ENCODE data around the gene ATP2A3. TPM values are rescaled to one million over a fixed set of nuclear protein-coding genes. Genes with fewer than 3 reads are reported as not detected.
A peak's percentile ranks its signal among the peaks of the same experiment; 100 is the strongest.

The ATP2A3 gene
- total RNA-seq, 3 donors from 2014 or later, result 2.6 to 15.1 (median 9.8) TPM

DNA sequence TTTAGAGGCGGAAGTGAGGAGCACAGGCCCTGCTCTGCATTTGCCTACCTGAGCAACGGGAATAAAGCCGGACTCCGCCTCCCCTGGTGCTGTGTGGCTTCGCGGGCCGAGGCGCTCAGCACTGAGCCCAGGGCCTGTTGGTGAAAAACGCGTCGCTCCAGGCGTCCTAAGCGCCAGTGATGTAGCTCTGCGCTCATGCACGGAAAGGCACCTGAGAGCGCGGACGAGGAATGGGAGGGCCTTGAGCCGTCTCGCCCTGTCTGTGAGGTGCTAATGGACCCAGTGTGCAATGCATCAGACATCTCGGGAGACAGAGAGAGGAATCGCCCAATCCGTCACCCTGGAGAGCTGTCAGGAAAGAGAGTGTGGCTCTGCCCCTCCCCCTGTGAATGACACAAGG, 17.2 kb upstream of the ATP2A3 start:
- Histone ChIP-seq H3K36me3 (no peaks in the 10 kb centered on the region), H3K27me3 (no peaks in the 10 kb centered on the region), H3K4me3 (no peak overlapping the region), H3K9me3 (peaks cover 8 to 10% of the 10 kb centered on the region in 2 donors), H3K4me1 (no peaks in the 10 kb centered on the region), H3K27ac (no peak overlapping the region)
- no peak for TF ChIP-seq POLR2A (IDR thresholded peaks at IDR 0.05)
- TF ChIP-seq, protein P1, sequence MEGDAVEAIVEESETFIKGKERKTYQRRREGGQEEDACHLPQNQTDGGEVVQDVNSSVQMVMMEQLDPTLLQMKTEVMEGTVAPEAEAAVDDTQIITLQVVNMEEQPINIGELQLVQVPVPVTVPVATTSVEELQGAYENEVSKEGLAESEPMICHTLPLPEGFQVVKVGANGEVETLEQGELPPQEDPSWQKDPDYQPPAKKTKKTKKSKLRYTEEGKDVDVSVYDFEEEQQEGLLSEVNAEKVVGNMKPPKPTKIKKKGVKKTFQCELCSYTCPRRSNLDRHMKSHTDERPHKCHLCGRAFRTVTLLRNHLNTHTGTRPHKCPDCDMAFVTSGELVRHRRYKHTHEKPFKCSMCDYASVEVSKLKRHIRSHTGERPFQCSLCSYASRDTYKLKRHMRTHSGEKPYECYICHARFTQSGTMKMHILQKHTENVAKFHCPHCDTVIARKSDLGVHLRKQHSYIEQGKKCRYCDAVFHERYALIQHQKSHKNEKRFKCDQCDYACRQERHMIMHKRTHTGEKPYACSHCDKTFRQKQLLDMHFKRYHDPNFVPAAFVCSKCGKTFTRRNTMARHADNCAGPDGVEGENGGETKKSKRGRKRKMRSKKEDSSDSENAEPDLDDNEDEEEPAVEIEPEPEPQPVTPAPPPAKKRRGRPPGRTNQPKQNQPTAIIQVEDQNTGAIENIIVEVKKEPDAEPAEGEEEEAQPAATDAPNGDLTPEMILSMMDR (IDR thresholded peaks at IDR 0.05), result no peak
- TF ChIP-seq POLR2AphosphoS5 (IDR thresholded peaks at IDR 0.05), result no peak
- no peak for DNase-seq (ENCODE audit: low spot score in 2 of 2)
- intact Hi-C loops (cut with DNase I; ENCODE audit: low total_unique reads), result no loop called here

DNA sequence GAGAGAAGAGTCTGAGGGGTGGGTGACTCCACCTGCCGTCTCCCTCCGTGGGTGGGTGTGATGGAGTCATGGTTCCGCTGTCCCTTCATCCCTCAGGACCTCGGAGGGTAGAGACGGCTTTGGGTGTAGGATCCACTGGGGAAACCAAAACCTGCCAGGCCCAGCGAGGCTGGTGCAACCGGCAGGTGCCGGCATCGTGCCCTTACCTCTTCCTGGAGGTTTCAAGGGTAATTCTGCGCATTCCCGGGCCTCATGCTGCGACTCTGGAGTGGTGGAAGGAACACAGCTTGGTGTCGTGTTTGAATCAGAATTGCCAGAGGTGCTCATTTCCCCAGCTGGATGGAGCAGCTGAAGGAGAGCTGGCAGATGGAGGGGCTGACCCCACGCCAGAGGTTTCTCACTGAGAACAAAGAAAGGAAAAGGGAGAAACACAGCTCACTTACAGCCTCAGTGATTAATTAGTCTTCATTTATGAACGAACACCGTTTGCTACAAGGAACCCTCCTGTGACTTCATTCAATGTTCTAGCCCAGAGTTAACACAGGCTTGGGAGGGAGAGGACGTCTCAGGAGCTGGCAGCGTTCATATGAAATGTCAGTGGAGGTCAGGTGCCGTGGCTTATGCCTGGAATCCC, 16.3 kb upstream of the ATP2A3 start:
- no peak overlapping the region for H3K4me3 ChIP-seq
- no peak overlapping the region for H3K27ac ChIP-seq
- TF ChIP-seq POLR2A (IDR thresholded peaks at IDR 0.05) (no peak), POLR2AphosphoS5 (IDR thresholded peaks at IDR 0.05) (no peak)
- TF ChIP-seq, protein P1 (IDR thresholded peaks at IDR 0.05), result no peak
- peaks cover 9 to 10% of the 10 kb centered on the region in 2 donors for H3K9me3 ChIP-seq
- no peak for DNase-seq (ENCODE audit: low spot score in 2 of 2)
- intact Hi-C loops (cut with DNase I; ENCODE audit: low total_unique reads), result no loop called here
- H3K36me3 ChIP-seq, result no peaks in the 10 kb centered on the region
- H3K4me1 ChIP-seq, result no peaks in the 10 kb centered on the region
- no peaks in the 10 kb centered on the region for H3K27me3 ChIP-seq

- Histone ChIP-seq H3K27ac (peak overlapping the region; percentile 11 to 18), H3K4me1 (no peaks in the 10 kb centered on the region), H3K4me3 (no peak overlapping the region), H3K27me3 (no peaks in the 10 kb centered on the region), H3K36me3 (no peaks in the 10 kb centered on the region), H3K9me3 (peaks cover 18 to 20% of the 10 kb centered on the region in 2 donors)
- intact Hi-C loops (cut with DNase I; ENCODE audit: low total_unique reads), result no loop called here
- TF ChIP-seq, protein P1 (IDR thresholded peaks at IDR 0.05), result no peak
- TF ChIP-seq POLR2A (IDR thresholded peaks at IDR 0.05), result no peak
- no peak for TF ChIP-seq POLR2AphosphoS5 (IDR thresholded peaks at IDR 0.05)
- DNase-seq (ENCODE audit: low spot score in 2 of 2), result no peak
Observed at GRCh38 chr17:3979290-3979611, 15.0 kb upstream of the ATP2A3 start.

GRCh38 chr17:3978421-3979289, 14.4 kb upstream of the ATP2A3 start:
- intact Hi-C loops (cut with DNase I; ENCODE audit: low total_unique reads), result no loop called here
- Histone ChIP-seq H3K9me3 (peaks cover 18 to 20% of the 10 kb centered on the region in 2 donors), H3K27me3 (no peaks in the 10 kb centered on the region), H3K4me1 (no peaks in the 10 kb centered on the region), H3K36me3 (no peaks in the 10 kb centered on the region), H3K4me3 (no peak overlapping the region), H3K27ac (peak overlapping the region; percentile 11 to 18)
- DNase-seq (ENCODE audit: low spot score in 2 of 2), result no peak
- TF ChIP-seq, protein P1 (IDR thresholded peaks at IDR 0.05), result no peak
- TF ChIP-seq POLR2AphosphoS5 (IDR thresholded peaks at IDR 0.05), result no peak
- no peak for TF ChIP-seq POLR2A (IDR thresholded peaks at IDR 0.05)

- H3K36me3 ChIP-seq, result no peaks in the 10 kb centered on the region
- peak overlapping the region; percentile 13 to 18 for H3K27ac ChIP-seq
- no peak for DNase-seq (ENCODE audit: low spot score in 2 of 2)
- H3K4me1 ChIP-seq, result no peaks in the 10 kb centered on the region
- no peak for TF ChIP-seq POLR2AphosphoS5 (IDR thresholded peaks at IDR 0.05)
- TF ChIP-seq, protein P1 (IDR thresholded peaks at IDR 0.05), result no peak
- no peak for TF ChIP-seq POLR2A (IDR thresholded peaks at IDR 0.05)
- H3K4me3 ChIP-seq, result no peak overlapping the region
- intact Hi-C loops (cut with DNase I; ENCODE audit: low total_unique reads), result no loop called here
- H3K27me3 ChIP-seq, result no peaks in the 10 kb centered on the region
- peaks cover 18 to 20% of the 10 kb centered on the region in 2 donors for H3K9me3 ChIP-seq
Observed at GRCh38 chr17:3977387-3977786, 13.2 kb upstream of the ATP2A3 start.

All from breast epithelium (tissue), 4 donors.